HEK293 (cell line): ENCODE measurements around the gene MAGI1.

Experiments
- CTCF ChIA-PET: fragments of 350-600 bp; formaldehyde crosslinking; extraction: SDS; loops from one replicate; lab custom pipeline; 2021; ENCODE audit warnings: antibody characterized with exemption; lab: Yijun Ruan, JAX
- POLR2A ChIA-PET: fragments of 300-600 bp; formaldehyde crosslinking; extraction: SDS; loops from one replicate; lab custom pipeline; 2020; ENCODE audit warnings: antibody characterized with exemption, inconsistent platforms; lab: Yijun Ruan, JAX
- H3K27ac ChIP-seq: fragments of 200-500 bp; sonication (Bioruptor generic); 2 replicates; pipeline ENCODE4 v1.5.1; 2014; ENCODE audit warnings: low read depth, low read length, control low read depth, inconsistent platforms; ENCODE audit errors: extremely low read depth
- H3K36me3 ChIP-seq, 2 experiments: fragments of 200-500 bp in 1 of 2; sonication (Bioruptor generic) in 1 of 2; 1 replicate in 1 of 2; 2 replicates in 1 of 2; pipeline ENCODE4 v1.5.1; 2014 to 2017; ENCODE audit warnings: inconsistent platforms in 2 of 2, low read length in 2 of 2; ENCODE audit not compliant: control insufficient read depth in 2 of 2, insufficient read depth in 1 of 2
- H3K4me1 ChIP-seq: fragments of 200-500 bp; sonication (Bioruptor generic); 2 replicates; pipeline ENCODE4 v1.5.1; 2014; ENCODE audit warnings: mild to moderate bottlenecking, low read length, inconsistent platforms; ENCODE audit not compliant: control insufficient read depth, insufficient read depth
- H3K4me3 ChIP-seq: 2 replicates; pipeline ENCODE4 v1.5.1; 2011; ENCODE audit warnings: low read depth, mild to moderate bottlenecking, control low read depth, low read length, moderate library complexity
- H3K9me3 ChIP-seq: fragments of 200-500 bp; sonication (Bioruptor generic); 2 replicates; pipeline ENCODE4 v1.5.1; 2014; ENCODE audit warnings: low read depth, low read length, inconsistent platforms; ENCODE audit not compliant: control insufficient read depth, insufficient read depth
- BCL11B ChIP-seq: fragments of 450-650 bp; formaldehyde crosslinking; IDR thresholded peaks from 2 replicates; pipeline ENCODE4 v1.5.1; 2016; ENCODE audit warnings: low read depth, missing biosample characterization, missing genetic modification characterization
- FEZF1 ChIP-seq: fragments of 450-650 bp; formaldehyde crosslinking; IDR thresholded peaks from 2 replicates; pipeline ENCODE4 v1.5.1; 2016; ENCODE audit warnings: missing biosample characterization, missing genetic modification characterization
- GLIS1 ChIP-seq: fragments of 450-650 bp; formaldehyde crosslinking; IDR thresholded peaks from 2 replicates; pipeline ENCODE4 v1.5.1; 2016; ENCODE audit warnings: missing biosample characterization, missing genetic modification characterization
- HOXA7 ChIP-seq: sonication (generic); formaldehyde crosslinking; IDR thresholded peaks from 2 replicates; pipeline ENCODE4 v1.8.1; 2022; ENCODE audit warnings: missing genetic modification reagents, borderline replicate concordance
- KLF7 ChIP-seq: fragments of 450-650 bp; formaldehyde crosslinking; IDR thresholded peaks from 2 replicates; pipeline ENCODE4 v1.5.1; 2016; ENCODE audit warnings: missing biosample characterization, missing genetic modification characterization, borderline replicate concordance
- OSR2 ChIP-seq: fragments of 450-650 bp; formaldehyde crosslinking; IDR thresholded peaks from 2 replicates; pipeline ENCODE4 v1.5.1; 2016; ENCODE audit warnings: missing biosample characterization, missing genetic modification characterization
- PRDM10 ChIP-seq: fragments of 450-650 bp; formaldehyde crosslinking; IDR thresholded peaks from 2 replicates; pipeline ENCODE4 v1.5.1; 2016; ENCODE audit warnings: missing biosample characterization, missing genetic modification characterization
- ZBTB7A ChIP-seq: fragments of 450-650 bp; formaldehyde crosslinking; IDR thresholded peaks from 2 replicates; pipeline ENCODE4 v1.5.1; 2016; ENCODE audit warnings: low read depth, missing biosample characterization, missing genetic modification characterization
- ZNF223 ChIP-seq: fragments of 450-650 bp; formaldehyde crosslinking; IDR thresholded peaks from 2 replicates; pipeline ENCODE4 v1.5.1; 2016; ENCODE audit warnings: missing biosample characterization, missing genetic modification characterization
- ZNF311 ChIP-seq: fragments of 450-650 bp; formaldehyde crosslinking; IDR thresholded peaks from 2 replicates; pipeline ENCODE4 v1.5.1; 2017; ENCODE audit warnings: missing biosample characterization, missing genetic modification characterization, borderline replicate concordance
- ZNF488 ChIP-seq: fragments of 450-650 bp; formaldehyde crosslinking; IDR thresholded peaks from 2 replicates; pipeline ENCODE4 v1.5.1; 2016; ENCODE audit warnings: missing biosample characterization, missing genetic modification characterization
- ZNF561 ChIP-seq: fragments of 450-650 bp; IDR thresholded peaks from 2 replicates; pipeline ENCODE4 v1.5.1; 2018; ENCODE audit warnings: missing biosample characterization, missing genetic modification characterization, borderline replicate concordance
- ZNF600 ChIP-seq: fragments of 450-650 bp; formaldehyde crosslinking; IDR thresholded peaks from 2 replicates; pipeline ENCODE4 v1.5.1; 2016; ENCODE audit warnings: missing biosample characterization, missing genetic modification characterization
- ZNF623 ChIP-seq: fragments of 450-650 bp; formaldehyde crosslinking; IDR thresholded peaks from 2 replicates; pipeline ENCODE4 v1.5.1; 2016; ENCODE audit warnings: missing biosample characterization, missing genetic modification characterization
- ZNF777 ChIP-seq: fragments of 450-650 bp; formaldehyde crosslinking; IDR thresholded peaks from 2 replicates; pipeline ENCODE4 v1.5.1; 2017; ENCODE audit warnings: missing biosample characterization, missing genetic modification characterization, borderline replicate concordance
- TF ChIP-seq, protein P1 (sequence below): fragments of 450-650 bp; formaldehyde crosslinking; conservative IDR thresholded peaks from 2 replicates; pipeline ENCODE4 v1.5.1; 2016; ENCODE audit warnings: low read depth, missing biosample characterization, missing genetic modification characterization
- TF ChIP-seq, protein P2 (sequence below): fragments of 450-650 bp; formaldehyde crosslinking; IDR thresholded peaks from 2 replicates; pipeline ENCODE4 v1.5.1; 2017; ENCODE audit warnings: missing biosample characterization, missing genetic modification characterization

Gene MAGI1

GRCh38 chr3:65856907-65857306 lies 181.8 kb downstream of the MAGI1 start (continued):
- TF ChIP-seq ZNF488 (tag by site-specific recombination), result no peak

DNA sequence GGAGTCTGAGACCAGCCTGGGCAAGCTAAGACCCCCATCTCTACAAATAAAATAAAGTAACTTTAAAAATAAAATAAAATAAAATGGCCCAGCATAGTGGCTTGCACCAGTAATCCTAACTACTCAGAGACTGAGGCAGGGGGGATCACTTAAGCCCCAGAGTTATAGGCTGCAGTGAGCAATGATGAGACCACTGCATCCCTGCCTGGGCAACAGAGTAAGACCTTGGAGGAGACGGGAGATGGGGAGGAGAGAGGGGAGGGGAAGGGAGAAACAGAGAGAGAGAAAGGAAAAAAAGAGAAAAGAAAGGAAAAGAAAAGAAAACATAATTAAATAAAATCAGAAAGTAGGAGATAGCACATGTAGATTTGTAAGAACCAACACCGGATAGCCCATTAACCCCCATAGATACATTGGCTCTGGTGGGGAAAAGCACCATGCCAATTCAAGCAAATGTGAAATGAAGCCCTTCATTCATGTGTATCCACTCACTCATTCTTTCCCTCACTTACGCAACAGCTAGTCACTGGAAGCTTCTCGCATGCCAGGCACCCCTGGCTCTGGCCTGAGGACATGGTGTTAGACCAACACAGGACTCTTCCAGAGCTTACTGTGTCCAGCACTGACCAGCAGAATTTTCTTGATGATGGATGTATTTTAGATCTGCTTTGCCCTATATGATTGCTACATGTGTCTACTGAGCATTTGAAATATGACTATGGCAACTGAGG lies 183.2 kb downstream of the MAGI1 start:
- 0 out of 2 replicates have a peak, but pooled peaks cover 2% of the 10 kb centered on the region for H3K4me1 ChIP-seq
- H3K27ac ChIP-seq, result no peak overlapping the region
- H3K9me3 ChIP-seq, result no peaks in the 10 kb centered on the region
- POLR2A ChIA-PET, result interaction anchor here (0.6 kb wide), 1 partner anchor 69 kb away, joined by 4 read pairs; no protein-coding TSS in a partner anchor
- no peaks in the 10 kb centered on the region for H3K36me3 ChIP-seq
- no peak overlapping the region for H3K4me3 ChIP-seq
- CTCF ChIA-PET, result interaction anchor here (0.5 to 0.6 kb wide), 2 partner anchors 167 to 214 kb away, joined by 3 read pairs; no protein-coding TSS in a partner anchor
- TF ChIP-seq, protein P1, sequence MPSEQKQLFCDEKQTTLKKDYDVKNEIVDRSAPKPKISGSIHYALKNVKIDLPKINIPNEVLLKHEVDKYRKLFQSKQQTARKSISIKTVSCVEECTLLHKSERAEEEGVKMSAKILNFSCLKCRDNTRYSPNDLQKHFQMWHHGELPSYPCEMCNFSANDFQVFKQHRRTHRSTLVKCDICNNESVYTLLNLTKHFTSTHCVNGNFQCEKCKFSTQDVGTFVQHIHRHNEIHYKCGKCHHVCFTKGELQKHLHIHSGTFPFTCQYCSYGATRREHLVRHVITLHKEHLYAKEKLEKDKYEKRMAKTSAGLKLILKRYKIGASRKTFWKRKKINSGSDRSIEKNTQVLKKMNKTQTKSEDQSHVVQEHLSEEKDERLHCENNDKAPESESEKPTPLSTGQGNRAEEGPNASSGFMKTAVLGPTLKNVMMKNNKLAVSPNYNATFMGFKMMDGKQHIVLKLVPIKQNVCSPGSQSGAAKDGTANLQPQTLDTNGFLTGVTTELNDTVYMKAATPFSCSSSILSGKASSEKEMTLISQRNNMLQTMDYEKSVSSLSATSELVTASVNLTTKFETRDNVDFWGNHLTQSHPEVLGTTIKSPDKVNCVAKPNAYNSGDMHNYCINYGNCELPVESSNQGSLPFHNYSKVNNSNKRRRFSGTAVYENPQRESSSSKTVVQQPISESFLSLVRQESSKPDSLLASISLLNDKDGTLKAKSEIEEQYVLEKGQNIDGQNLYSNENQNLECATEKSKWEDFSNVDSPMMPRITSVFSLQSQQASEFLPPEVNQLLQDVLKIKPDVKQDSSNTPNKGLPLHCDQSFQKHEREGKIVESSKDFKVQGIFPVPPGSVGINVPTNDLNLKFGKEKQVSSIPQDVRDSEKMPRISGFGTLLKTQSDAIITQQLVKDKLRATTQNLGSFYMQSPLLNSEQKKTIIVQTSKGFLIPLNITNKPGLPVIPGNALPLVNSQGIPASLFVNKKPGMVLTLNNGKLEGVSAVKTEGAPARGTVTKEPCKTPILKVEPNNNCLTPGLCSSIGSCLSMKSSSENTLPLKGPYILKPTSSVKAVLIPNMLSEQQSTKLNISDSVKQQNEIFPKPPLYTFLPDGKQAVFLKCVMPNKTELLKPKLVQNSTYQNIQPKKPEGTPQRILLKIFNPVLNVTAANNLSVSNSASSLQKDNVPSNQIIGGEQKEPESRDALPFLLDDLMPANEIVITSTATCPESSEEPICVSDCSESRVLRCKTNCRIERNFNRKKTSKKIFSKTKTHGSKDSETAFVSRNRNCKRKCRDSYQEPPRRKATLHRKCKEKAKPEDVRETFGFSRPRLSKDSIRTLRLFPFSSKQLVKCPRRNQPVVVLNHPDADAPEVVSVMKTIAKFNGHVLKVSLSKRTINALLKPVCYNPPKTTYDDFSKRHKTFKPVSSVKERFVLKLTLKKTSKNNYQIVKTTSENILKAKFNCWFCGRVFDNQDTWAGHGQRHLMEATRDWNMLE (tag by site-specific recombination), result no peak
- no peak for TF ChIP-seq ZNF311
- TF ChIP-seq BCL11B (tag by site-specific recombination), result no peak
- no peak for TF ChIP-seq ZNF561
- no peak for TF ChIP-seq ZNF223 (tag by site-specific recombination)
- no peak for TF ChIP-seq ZNF623
- no peak for TF ChIP-seq ZNF777 (tag by site-specific recombination)

DNA sequence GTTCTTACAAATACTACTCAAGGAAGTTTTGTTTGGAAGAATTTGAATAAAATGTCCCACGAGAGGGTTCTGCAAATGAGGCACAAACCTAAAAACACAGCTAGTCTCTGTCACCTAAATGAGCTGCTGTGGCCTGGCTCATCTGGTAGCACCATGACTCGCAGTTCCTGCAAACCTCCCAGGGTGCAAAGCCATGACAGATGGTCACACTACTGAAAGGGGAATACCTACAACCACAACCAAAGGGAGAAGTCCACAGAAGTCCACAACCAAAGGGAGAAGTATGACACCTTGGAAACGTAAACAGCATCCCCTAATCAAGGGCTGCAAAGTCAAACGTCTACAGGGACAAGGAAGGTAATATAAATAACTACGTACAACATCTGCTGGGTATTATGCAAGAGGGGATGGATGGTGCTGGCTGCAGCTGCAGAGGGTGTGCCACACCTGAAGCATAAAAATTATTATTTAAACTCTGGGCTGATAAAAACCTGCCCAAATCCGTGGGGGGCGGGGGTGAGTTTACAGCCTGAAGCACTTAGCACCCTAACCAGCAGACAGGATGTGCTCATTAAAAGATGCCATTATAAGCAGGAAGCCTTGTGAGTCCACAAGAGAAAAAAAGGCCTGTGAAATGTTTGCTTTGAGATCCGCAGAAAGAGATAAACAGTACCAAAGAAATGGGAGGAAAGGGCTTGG lies 184.0 kb downstream of the MAGI1 start:
- peak; percentile 26; the same call in 1 of the 2 replicates for TF ChIP-seq PRDM10 (tag by site-specific recombination)
- peak; percentile 61 for TF ChIP-seq ZNF600 (tag by site-specific recombination)
- TF ChIP-seq ZBTB7A (tag by site-specific recombination), result no peak
- peak; percentile 62 for TF ChIP-seq GLIS1 (tag by site-specific recombination)
- TF ChIP-seq FEZF1 (tag by site-specific recombination), result peak; percentile 49; the same call in 1 of the 2 replicates
- TF ChIP-seq, protein P2, sequence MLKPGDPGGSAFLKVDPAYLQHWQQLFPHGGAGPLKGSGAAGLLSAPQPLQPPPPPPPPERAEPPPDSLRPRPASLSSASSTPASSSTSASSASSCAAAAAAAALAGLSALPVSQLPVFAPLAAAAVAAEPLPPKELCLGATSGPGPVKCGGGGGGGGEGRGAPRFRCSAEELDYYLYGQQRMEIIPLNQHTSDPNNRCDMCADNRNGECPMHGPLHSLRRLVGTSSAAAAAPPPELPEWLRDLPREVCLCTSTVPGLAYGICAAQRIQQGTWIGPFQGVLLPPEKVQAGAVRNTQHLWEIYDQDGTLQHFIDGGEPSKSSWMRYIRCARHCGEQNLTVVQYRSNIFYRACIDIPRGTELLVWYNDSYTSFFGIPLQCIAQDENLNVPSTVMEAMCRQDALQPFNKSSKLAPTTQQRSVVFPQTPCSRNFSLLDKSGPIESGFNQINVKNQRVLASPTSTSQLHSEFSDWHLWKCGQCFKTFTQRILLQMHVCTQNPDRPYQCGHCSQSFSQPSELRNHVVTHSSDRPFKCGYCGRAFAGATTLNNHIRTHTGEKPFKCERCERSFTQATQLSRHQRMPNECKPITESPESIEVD (tag by site-specific recombination), result 0 out of 2 replicates have a peak, but pooled peaks have one; percentile 17
- TF ChIP-seq HOXA7, result no peak
- 0 out of 2 replicates have a peak, but pooled peaks have one; percentile 9 for TF ChIP-seq OSR2 (tag by site-specific recombination)
- no peak for TF ChIP-seq KLF7 (tag by site-specific recombination)
- ChIA-PET POLR2A (no interaction called here), CTCF (interaction anchor here (0.6 kb wide), 1 partner anchor 166 kb away, joined by 3 read pairs; no protein-coding TSS in a partner anchor)
- H3K36me3 ChIP-seq, result no peaks in the 10 kb centered on the region
- H3K9me3 ChIP-seq, result no peaks in the 10 kb centered on the region
- H3K4me1 ChIP-seq, result 0 out of 2 replicates have a peak, but pooled peaks cover 2% of the 10 kb centered on the region
- no peak overlapping the region for H3K4me3 ChIP-seq
- no peak overlapping the region for H3K27ac ChIP-seq
